HEK293T (cell line): ENCODE results near the gene DNAH9.

ENCODE experiments used
- ARNT ChIP-seq: fragments of 450-650 bp; IDR thresholded peaks from 2 replicates; pipeline ENCODE4 v1.6.1; 2017; ENCODE audit warnings: mild to moderate bottlenecking
- BHLHE40 ChIP-seq: fragments of 450-650 bp; IDR thresholded peaks from 2 replicates; pipeline ENCODE4 v1.6.1; 2016; ENCODE audit warnings: mild to moderate bottlenecking, moderate library complexity, borderline replicate concordance
- ELF4 ChIP-seq: fragments of 450-650 bp; IDR thresholded peaks from 2 replicates; pipeline ENCODE4 v1.6.1; 2017; ENCODE audit warnings: antibody characterized with exemption
- FOXA1 ChIP-seq: fragments of 450-650 bp; IDR thresholded peaks from 2 replicates; pipeline ENCODE4 v1.6.1; 2016; ENCODE audit warnings: mild to moderate bottlenecking
- FOXM1 ChIP-seq: fragments of 450-650 bp; IDR thresholded peaks from 2 replicates; pipeline ENCODE4 v1.6.1; 2017; ENCODE audit warnings: mild to moderate bottlenecking, borderline replicate concordance
- HDGF ChIP-seq: fragments of 450-650 bp; IDR thresholded peaks from 2 replicates; pipeline ENCODE4 v1.6.1; 2017; ENCODE audit warnings: antibody characterized with exemption, borderline replicate concordance
- L3MBTL2 ChIP-seq: fragments of 450-650 bp; conservative IDR thresholded peaks from 2 replicates; pipeline ENCODE4 v1.6.1; 2016; ENCODE audit warnings: mild to moderate bottlenecking
- LEF1 ChIP-seq: fragments of 450-650 bp; IDR thresholded peaks from 2 replicates; pipeline ENCODE4 v1.6.1; 2017; ENCODE audit warnings: mild to moderate bottlenecking, borderline replicate concordance
- SP1 ChIP-seq: fragments of 450-650 bp; IDR thresholded peaks from 2 replicates; pipeline ENCODE4 v1.6.1; 2017
- SUZ12 ChIP-seq: fragments of 450-650 bp; IDR thresholded peaks from 2 replicates; pipeline ENCODE4 v1.6.1; 2016; ENCODE audit warnings: mild to moderate bottlenecking
- TARDBP ChIP-seq: fragments of 450-650 bp; IDR thresholded peaks from 2 replicates; pipeline ENCODE4 v1.6.1; 2016
- ZNF384 ChIP-seq: fragments of 450-650 bp; IDR thresholded peaks from 2 replicates; pipeline ENCODE4 v1.6.1; 2016
- TF ChIP-seq, protein P1 (sequence below): fragments of 450-650 bp; IDR thresholded peaks from 2 replicates; pipeline ENCODE4 v1.6.1; 2016

DNA sequence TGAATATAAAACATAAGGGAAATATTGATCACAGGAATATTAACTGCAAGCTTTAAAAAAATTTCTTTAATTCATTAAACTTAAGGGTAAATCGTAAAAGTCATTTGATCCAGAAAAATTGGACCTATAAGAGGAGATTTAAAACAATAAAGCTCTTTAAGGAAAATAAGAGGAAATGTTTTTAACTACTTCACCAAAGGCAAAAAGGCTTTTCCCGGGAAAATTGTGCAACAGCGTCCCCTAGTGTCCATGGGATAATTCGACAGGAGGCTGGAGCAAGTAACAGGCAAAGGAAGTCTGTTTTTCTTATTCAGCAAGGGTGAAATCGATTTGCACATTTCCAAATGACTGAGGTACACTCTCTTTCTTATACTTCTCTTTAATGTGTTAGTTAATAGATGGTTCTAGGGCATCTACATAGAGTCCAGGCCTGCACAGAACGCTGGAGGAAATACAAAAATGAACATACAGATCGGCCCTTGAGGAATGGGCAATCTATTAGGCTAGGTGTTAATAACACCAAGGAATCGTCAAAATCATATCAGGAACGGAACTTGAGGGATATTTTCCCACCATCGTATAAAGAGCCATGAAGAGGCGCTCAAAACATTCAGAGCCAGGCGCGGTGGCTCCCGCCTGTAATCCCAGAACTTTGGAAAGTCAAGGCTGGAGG, 337.6 kb downstream of the DNAH9 start:
- TF ChIP-seq ZNF384 (no peak), ELF4 (no peak), BHLHE40 (no peak), TARDBP (no peak), HDGF (no peak), ARNT (no peak), FOXA1 (no peak), SP1 (no peak), FOXM1 (no peak), SUZ12 (no peak), LEF1 (no peak), L3MBTL2 (no peak)
- TF ChIP-seq, protein P1, sequence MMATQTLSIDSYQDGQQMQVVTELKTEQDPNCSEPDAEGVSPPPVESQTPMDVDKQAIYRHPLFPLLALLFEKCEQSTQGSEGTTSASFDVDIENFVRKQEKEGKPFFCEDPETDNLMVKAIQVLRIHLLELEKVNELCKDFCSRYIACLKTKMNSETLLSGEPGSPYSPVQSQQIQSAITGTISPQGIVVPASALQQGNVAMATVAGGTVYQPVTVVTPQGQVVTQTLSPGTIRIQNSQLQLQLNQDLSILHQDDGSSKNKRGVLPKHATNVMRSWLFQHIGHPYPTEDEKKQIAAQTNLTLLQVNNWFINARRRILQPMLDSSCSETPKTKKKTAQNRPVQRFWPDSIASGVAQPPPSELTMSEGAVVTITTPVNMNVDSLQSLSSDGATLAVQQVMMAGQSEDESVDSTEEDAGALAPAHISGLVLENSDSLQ: no peak
